C4-2B (cell line): ENCODE data around the gene TMSB4X.

ENCODE experiments used
- H3K27ac ChIP-seq: fragments of 450-650 bp; 2 replicates; pipeline ENCODE4 v1.5.1; 2017
- ZFX ChIP-seq: fragments of 450-650 bp; IDR thresholded peaks from 2 replicates; pipeline ENCODE4 v1.6.1; 2017
- TF ChIP-seq, protein P1 (sequence below): fragments of 450-650 bp; conservative IDR thresholded peaks from 2 replicates; pipeline ENCODE4 v1.5.1; 2017; ENCODE audit warnings: mild to moderate bottlenecking

TMSB4X gene

DNA sequence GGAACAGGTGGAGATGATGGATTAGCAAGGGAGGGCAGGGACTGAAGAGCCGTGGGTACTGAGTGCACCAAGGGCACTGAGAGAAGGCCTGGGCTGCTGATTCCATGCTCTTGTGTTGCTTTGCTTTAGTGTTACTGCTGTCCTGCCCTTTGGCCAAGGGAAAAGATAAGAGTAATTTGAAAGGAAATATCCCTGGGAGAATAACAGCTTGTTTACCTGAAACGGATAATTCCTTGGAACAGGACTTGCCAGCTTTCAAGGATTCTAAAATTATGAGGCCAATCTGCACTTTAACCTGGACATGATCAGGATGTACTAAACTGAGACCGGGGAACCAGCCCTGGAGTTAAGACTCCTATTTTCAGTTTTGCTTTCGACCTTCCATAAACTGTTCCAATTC, 49.1 kb downstream of the TMSB4X start:
- TF ChIP-seq, protein P1, sequence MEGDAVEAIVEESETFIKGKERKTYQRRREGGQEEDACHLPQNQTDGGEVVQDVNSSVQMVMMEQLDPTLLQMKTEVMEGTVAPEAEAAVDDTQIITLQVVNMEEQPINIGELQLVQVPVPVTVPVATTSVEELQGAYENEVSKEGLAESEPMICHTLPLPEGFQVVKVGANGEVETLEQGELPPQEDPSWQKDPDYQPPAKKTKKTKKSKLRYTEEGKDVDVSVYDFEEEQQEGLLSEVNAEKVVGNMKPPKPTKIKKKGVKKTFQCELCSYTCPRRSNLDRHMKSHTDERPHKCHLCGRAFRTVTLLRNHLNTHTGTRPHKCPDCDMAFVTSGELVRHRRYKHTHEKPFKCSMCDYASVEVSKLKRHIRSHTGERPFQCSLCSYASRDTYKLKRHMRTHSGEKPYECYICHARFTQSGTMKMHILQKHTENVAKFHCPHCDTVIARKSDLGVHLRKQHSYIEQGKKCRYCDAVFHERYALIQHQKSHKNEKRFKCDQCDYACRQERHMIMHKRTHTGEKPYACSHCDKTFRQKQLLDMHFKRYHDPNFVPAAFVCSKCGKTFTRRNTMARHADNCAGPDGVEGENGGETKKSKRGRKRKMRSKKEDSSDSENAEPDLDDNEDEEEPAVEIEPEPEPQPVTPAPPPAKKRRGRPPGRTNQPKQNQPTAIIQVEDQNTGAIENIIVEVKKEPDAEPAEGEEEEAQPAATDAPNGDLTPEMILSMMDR, result no peak
- no peak for TF ChIP-seq ZFX
- no peak overlapping the region for H3K27ac ChIP-seq

DNA sequence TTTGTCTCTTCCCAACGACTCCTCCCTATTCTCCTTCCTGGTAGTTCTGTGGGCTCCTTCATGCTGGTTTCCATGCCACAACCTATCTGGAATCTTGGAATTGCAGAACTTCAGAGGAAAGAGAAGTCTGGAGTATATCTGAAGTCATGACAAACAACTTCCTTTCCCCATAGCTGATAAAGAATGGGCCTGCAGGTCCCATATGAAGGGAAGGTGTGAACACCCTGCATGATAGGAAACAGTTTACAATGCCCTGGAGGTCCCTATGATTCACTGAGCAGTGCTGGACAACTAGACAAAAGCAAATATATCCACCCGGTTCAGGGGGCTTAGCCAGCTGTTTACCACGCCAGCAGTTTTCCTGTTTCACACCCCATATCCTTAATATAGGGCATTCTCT, 50.1 kb downstream of the TMSB4X start:
- H3K27ac ChIP-seq, result no peak overlapping the region
- no peak for TF ChIP-seq ZFX
- TF ChIP-seq, protein P1, result no peak
